OCI-LY7 (cell line): Measurements from ENCODE around the gene ROCK2. TPM values are rescaled to one million over a fixed set of nuclear protein-coding genes. Genes with fewer than 3 reads are reported as not detected.

Experiments
- BruUV-seq: library from RNA; stranded (reverse); fragments of 400-500 nt; replicated peaks from 2 replicates; lab custom pipeline; 2021; lab: Mats Ljungman, UMichigan
- CTCF ChIA-PET: fragments of 300-600 bp; sonication (Branson Sonifier 250); formaldehyde crosslinking; loops from one replicate; lab custom pipeline; 2022; ENCODE audit warnings: antibody characterized with exemption; ENCODE audit not compliant: unreplicated experiment; lab: Charles Lee
- POLR2A ChIA-PET: fragments of 300-600 bp; sonication (Branson Sonifier 250); formaldehyde crosslinking; loops from one replicate; lab custom pipeline; 2022; ENCODE audit warnings: antibody characterized with exemption; lab: Charles Lee
- DNase-seq: peaks from one replicate; pipeline ENCODE4 v3.0.0-alpha.2; 2015; ENCODE audit warnings: low spot score
- H2AFZ ChIP-seq: fragments of 200-600 bp; sonication (generic), shearing (Covaris generic); 2 replicates; pipeline ENCODE4 v1.6.1; 2014; ENCODE audit warnings: mild to moderate bottlenecking, antibody characterized with exemption, low read length, moderate library complexity
- H3K27ac ChIP-seq: fragments of 200-600 bp; sonication (generic); 2 replicates; pipeline ENCODE4 v1.5.1; 2014; ENCODE audit warnings: mixed run types, low read depth, mild to moderate bottlenecking, moderate library complexity, low read length, inconsistent platforms; ENCODE audit not compliant: poor library complexity, severe bottlenecking
- H3K36me3 ChIP-seq: fragments of 200-600 bp; sonication (generic); 2 replicates; pipeline ENCODE4 v1.6.1; 2014; ENCODE audit warnings: mild to moderate bottlenecking, antibody characterized with exemption, low read length, moderate library complexity, mixed read lengths; ENCODE audit not compliant: insufficient read depth
- H3K4me1 ChIP-seq: fragments of 200-600 bp; sonication (generic); 2 replicates; pipeline ENCODE4 v1.5.1; 2014; ENCODE audit warnings: mild to moderate bottlenecking, low read length; ENCODE audit not compliant: insufficient read depth, poor library complexity, severe bottlenecking
- H3K4me2 ChIP-seq: fragments of 200-600 bp; sonication (generic); 2 replicates; pipeline ENCODE4 v1.6.1; 2014; ENCODE audit warnings: mild to moderate bottlenecking, low read length
- H3K4me3 ChIP-seq: fragments of 200-600 bp; sonication (generic); 2 replicates; pipeline ENCODE4 v1.5.1; 2014; ENCODE audit warnings: mild to moderate bottlenecking, low read depth, low read length; ENCODE audit not compliant: poor library complexity, severe bottlenecking
- H3K79me2 ChIP-seq: fragments of 200-600 bp; sonication (generic); 2 replicates; pipeline ENCODE4 v1.6.1; 2016; ENCODE audit warnings: low read depth, mild to moderate bottlenecking, low read length, moderate library complexity, mixed read lengths; ENCODE audit not compliant: insufficient read depth
- H3K9me2 ChIP-seq: fragments of 200-600 bp; sonication (generic); 2 replicates; pipeline ENCODE4 v1.6.1; 2016; ENCODE audit warnings: mild to moderate bottlenecking, low read length, mixed read lengths; ENCODE audit not compliant: insufficient read depth
- H3K9me3 ChIP-seq: fragments of 200-600 bp; sonication (generic); 2 replicates; pipeline ENCODE4 v1.6.1; 2014; ENCODE audit warnings: mild to moderate bottlenecking, mixed run types, low read length, mixed read lengths
- H4K20me1 ChIP-seq: fragments of 200-600 bp; sonication (generic); 2 replicates; pipeline ENCODE4 v1.6.1; 2014; ENCODE audit warnings: mild to moderate bottlenecking, antibody characterized with exemption, low read length, moderate library complexity, mixed read lengths; ENCODE audit not compliant: insufficient read depth
- CTCF ChIP-seq: fragments of 200-600 bp; sonication (generic); conservative IDR thresholded peaks from 2 replicates; pipeline ENCODE4 v1.5.1; 2014; ENCODE audit warnings: mild to moderate bottlenecking, antibody characterized with exemption, low read length, moderate library complexity, mixed read lengths
- EZH2phosphoT487 ChIP-seq: fragments of 200-600 bp; sonication (generic); IDR thresholded peaks from 2 replicates; pipeline ENCODE4 v1.6.1; 2018; ENCODE audit warnings: low read depth, borderline replicate concordance, mild to moderate bottlenecking, mixed run types, antibody characterized with exemption, low read length, moderate library complexity, mixed read lengths
- intact Hi-C: fragments of 100-400 bp; cut with micrococcal nuclease; formaldehyde crosslinking; loops from one replicate; pipeline ENCODE4 v1.10.0; 2022; ENCODE audit not compliant: unreplicated experiment
- total RNA-seq, 2 experiments: library from RNA; depleted of rRNA in 1 of 2; stranded (reverse); fragments of >200 nt in 1 of 2; shearing (Covaris generic) in 1 of 2; gene quantifications; 2 replicates each; pipeline ENCODE4 v1.2.3, GENCODE V29; 2014 to 2022

ROCK2 gene
- total RNA-seq, 2 experiments from 2014 or later, result 12.4 to 21.0 TPM

- Histone ChIP-seq H3K9me2 (no peaks in the 10 kb centered on the region), H3K36me3 (no peaks in the 10 kb centered on the region), H3K79me2 (peaks cover 25% of the 10 kb centered on the region), H3K4me3 (no peak overlapping the region), H3K27ac (no peak overlapping the region), H2AFZ (no peak overlapping the region), H4K20me1 (peaks cover 19% of the 10 kb centered on the region; the same call in 1 of the 2 replicates), H3K9me3 (peaks cover 4% of the 10 kb centered on the region; the same call in 1 of the 2 replicates), H3K4me2 (no peak overlapping the region), H3K4me1 (no peaks in the 10 kb centered on the region)
- TF ChIP-seq EZH2phosphoT487, result no peak
- no peak for TF ChIP-seq CTCF
- intact Hi-C loops, result no loop called here
- CTCF ChIA-PET, result interaction anchor here (1.1 kb wide), 1 partner anchor 17 kb away, joined by 3 read pairs; no protein-coding TSS in a partner anchor
- POLR2A ChIA-PET, result interaction anchor here (1.1 kb wide), 2 partner anchors 9 to 17 kb away, joined by 3 read pairs; partner anchors contain the start of gene ROCK2
- no TSS peak for BruUV-seq
- no peak for DNase-seq
Measured at GRCh38 chr2:11327871-11328270, 16.6 kb downstream of the ROCK2 start.

- H3K9me2 ChIP-seq, result no peaks in the 10 kb centered on the region
- DNase-seq, result no peak
- ChIA-PET CTCF (interaction anchor here (1.1 kb wide), 1 partner anchor 16 kb away, joined by 3 read pairs; no protein-coding TSS in a partner anchor), POLR2A (no interaction called here)
- H3K4me3 ChIP-seq, result no peak overlapping the region
- peaks cover 14% of the 10 kb centered on the region; the same call in 1 of the 2 replicates for H3K79me2 ChIP-seq
- no peak overlapping the region for H3K4me2 ChIP-seq
- H2AFZ ChIP-seq, result no peak overlapping the region
- no peaks in the 10 kb centered on the region for H3K4me1 ChIP-seq
- H3K36me3 ChIP-seq, result no peaks in the 10 kb centered on the region
- intact Hi-C loops, result no loop called here
- H3K9me3 ChIP-seq, result no peaks in the 10 kb centered on the region
- H3K27ac ChIP-seq, result no peak overlapping the region
- BruUV-seq, result no TSS peak
- TF ChIP-seq CTCF, result no peak
- no peak for TF ChIP-seq EZH2phosphoT487
- peaks cover 19% of the 10 kb centered on the region; the same call in 1 of the 2 replicates for H4K20me1 ChIP-seq
Measured at GRCh38 chr2:11326677-11327211, 17.7 kb downstream of the ROCK2 start.
